Measurements from ENCODE around the gene DCTN1. TPM values are rescaled to one million over a fixed set of nuclear protein-coding genes. Genes with fewer than 3 reads are reported as not detected.

DCTN1 gene
- polyA plus RNA-seq, 2 of the 4 experiments (the other 2 are of a cell fraction): 95.1 to 106 TPM

DNA sequence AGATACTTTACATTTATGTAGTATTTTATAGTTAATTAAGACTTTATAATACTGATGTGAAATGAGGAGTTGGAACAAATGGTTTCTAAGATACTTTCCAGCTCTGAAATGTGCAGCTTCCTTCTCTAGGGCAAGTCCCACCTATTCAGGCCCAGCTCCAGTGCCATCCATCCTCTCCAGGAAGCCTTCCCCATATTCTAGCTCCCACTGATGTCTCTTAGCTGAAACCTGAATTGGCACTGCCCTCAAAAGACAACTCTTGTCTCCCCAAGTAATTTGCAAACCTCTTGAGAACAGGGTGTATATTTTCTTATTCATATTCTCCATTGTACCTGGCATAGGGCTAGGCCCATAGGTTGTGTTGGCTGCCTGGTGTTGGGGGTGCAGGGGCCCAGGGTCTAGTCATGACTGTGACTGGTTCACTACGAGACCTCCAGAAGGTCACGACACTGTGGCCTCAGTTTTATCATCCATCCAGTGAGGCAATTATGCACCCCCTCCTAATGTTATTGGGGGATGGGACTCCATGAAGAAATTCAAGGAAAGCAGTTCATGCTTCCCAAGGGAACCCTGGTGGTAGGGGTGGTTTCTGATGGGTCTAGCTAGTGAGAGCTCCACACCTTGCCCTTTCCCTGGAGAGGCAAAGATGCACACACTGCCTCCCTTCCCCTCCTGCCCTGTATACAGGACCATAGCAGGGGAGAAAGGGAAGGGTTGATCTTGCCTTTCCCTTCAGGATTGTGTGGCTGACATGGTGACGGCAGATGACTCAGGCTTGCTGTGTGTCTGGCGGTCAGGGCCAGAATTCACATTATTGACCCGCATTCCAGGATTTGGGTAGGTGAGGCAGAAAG lies 44.3 kb upstream of the DCTN1 start:
- Histone ChIP-seq H3K4me3 (no peak overlapping the region), H3K4me2 (no peak overlapping the region), H3K27ac (no peak overlapping the region), H3K9me3 (no peaks in the 10 kb centered on the region), H3K4me1 (peaks cover 6% of the 10 kb centered on the region; the same call in 1 of the 3 replicates)
- DNase-seq (ENCODE audit: low read depth in 1 of 2, low spot score in 1 of 2) (no peak), FAIRE-seq (no peak), ATAC-seq (no peak)
- no peak for TF ChIP-seq NFE2L2 (conservative IDR thresholded peaks at IDR 0.05; ENCODE audit: low read length)
- no peak for TF ChIP-seq HOXB5 (CRISPR knock-in tag; IDR thresholded peaks at IDR 0.05)
- no peak for TF ChIP-seq TFCP2L1 (CRISPR knock-in tag; IDR thresholded peaks at IDR 0.05)
- no peak for TF ChIP-seq MYC (IDR thresholded peaks at IDR 0.05; ENCODE audit: borderline replicate concordance, low read length)
- no peak for TF ChIP-seq NR3C1 (IDR thresholded peaks at IDR 0.05)
- TF ChIP-seq EHF (CRISPR knock-in tag; IDR thresholded peaks at IDR 0.05): no peak
- no peak for TF ChIP-seq CEBPB (IDR thresholded peaks at IDR 0.05)
- TF ChIP-seq, protein P1, sequence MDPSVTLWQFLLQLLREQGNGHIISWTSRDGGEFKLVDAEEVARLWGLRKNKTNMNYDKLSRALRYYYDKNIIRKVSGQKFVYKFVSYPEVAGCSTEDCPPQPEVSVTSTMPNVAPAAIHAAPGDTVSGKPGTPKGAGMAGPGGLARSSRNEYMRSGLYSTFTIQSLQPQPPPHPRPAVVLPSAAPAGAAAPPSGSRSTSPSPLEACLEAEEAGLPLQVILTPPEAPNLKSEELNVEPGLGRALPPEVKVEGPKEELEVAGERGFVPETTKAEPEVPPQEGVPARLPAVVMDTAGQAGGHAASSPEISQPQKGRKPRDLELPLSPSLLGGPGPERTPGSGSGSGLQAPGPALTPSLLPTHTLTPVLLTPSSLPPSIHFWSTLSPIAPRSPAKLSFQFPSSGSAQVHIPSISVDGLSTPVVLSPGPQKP (IDR thresholded peaks at IDR 0.05; ENCODE audit: low read depth, low read length): no peak
- no peak for TF ChIP-seq GATA3 (IDR thresholded peaks at IDR 0.05; ENCODE audit: borderline replicate concordance)
- TF ChIP-seq ZNF302 (CRISPR knock-in tag; IDR thresholded peaks at IDR 0.05): no peak
- no peak for TF ChIP-seq NPAS2 (CRISPR knock-in tag; IDR thresholded peaks at IDR 0.05; ENCODE audit: borderline replicate concordance)
- TF ChIP-seq, protein P2, sequence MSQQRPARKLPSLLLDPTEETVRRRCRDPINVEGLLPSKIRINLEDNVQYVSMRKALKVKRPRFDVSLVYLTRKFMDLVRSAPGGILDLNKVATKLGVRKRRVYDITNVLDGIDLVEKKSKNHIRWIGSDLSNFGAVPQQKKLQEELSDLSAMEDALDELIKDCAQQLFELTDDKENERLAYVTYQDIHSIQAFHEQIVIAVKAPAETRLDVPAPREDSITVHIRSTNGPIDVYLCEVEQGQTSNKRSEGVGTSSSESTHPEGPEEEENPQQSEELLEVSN (IDR thresholded peaks at IDR 0.05; ENCODE audit: borderline replicate concordance, low read depth): no peak
- no peak for TF ChIP-seq FOSL2 (IDR thresholded peaks at IDR 0.05)
- no peak for TF ChIP-seq FOSL2 (CRISPR knock-in tag; IDR thresholded peaks at IDR 0.05)
- TF ChIP-seq JUN (IDR thresholded peaks at IDR 0.05): no peak
- ChIA-PET POLR2A (no interaction called here), CTCF (interaction anchor here (1.6 to 2.1 kb wide), 2 partner anchors 16 to 32 kb away, joined by 6 read pairs; no protein-coding TSS in a partner anchor)
- 88% methylated on average over 5 of the region's 5 CpGs for WGBS (ENCODE audit: missing lambda C conversion rate)

DNA sequence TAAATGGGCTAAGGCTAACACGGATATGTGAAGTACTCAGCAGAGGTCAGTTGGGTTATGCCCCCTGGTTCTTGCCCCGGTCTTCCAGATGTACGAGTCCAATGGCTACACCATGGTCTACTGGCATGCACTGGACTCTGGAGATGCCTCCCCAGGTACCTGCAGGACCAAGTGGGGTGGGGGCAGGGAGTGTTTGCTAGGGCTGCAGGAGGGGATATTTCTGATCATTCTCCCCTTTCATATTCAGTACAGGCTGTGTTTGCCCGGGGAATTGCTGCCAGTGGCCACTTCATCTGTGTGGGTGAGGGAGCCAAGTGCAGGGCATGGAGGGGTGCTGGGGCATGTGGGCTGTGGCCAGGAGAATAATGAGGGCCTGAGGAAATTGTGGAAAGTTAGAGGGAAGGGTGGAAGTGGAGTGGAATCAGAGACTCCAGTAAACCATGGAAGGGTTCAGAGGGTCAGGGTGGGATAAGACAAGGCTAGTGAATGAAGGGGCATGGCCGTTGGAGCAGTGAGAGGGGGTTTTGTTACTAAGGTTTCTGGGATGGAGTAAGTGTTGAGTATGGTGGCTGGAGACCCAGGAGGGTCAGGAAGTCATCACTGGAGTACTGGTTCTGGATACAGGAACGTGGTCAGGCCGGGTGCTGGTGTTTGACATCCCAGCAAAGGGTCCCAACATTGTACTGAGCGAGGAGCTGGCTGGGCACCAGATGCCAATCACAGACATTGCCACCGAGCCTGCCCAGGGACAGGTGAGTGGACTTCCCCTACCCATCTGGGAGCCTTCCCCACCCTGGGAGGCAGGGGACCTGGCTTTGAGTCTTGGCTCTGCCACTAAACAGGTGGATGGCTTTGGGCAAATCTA lies 43.4 kb upstream of the DCTN1 start:
- TF ChIP-seq RFX5 (IDR thresholded peaks at IDR 0.05): no peak
- TF ChIP-seq FOXS1 (CRISPR knock-in tag; IDR thresholded peaks at IDR 0.05): no peak
- TF ChIP-seq, protein P2 (IDR thresholded peaks at IDR 0.05; ENCODE audit: borderline replicate concordance, low read depth): no peak
- no peak for TF ChIP-seq EP300 (IDR thresholded peaks at IDR 0.05)
- TF ChIP-seq POLR2A (IDR thresholded peaks at IDR 0.05; ENCODE audit: low read length): no peak
- no peak for TF ChIP-seq SMC3 (IDR thresholded peaks at IDR 0.05)
- no peak for TF ChIP-seq MAZ (IDR thresholded peaks at IDR 0.05; ENCODE audit: borderline replicate concordance, low read depth, low read length)
- TF ChIP-seq, protein P3, sequence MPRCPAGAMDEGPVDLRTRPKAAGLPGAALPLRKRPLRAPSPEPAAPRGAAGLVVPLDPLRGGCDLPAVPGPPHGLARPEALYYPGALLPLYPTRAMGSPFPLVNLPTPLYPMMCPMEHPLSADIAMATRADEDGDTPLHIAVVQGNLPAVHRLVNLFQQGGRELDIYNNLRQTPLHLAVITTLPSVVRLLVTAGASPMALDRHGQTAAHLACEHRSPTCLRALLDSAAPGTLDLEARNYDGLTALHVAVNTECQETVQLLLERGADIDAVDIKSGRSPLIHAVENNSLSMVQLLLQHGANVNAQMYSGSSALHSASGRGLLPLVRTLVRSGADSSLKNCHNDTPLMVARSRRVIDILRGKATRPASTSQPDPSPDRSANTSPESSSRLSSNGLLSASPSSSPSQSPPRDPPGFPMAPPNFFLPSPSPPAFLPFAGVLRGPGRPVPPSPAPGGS (IDR thresholded peaks at IDR 0.05): no peak
- TF ChIP-seq HOXA7 (CRISPR knock-in tag; IDR thresholded peaks at IDR 0.05): no peak
- no peak for TF ChIP-seq JUN (IDR thresholded peaks at IDR 0.05)
- no peak for TF ChIP-seq GATA3 (IDR thresholded peaks at IDR 0.05; ENCODE audit: borderline replicate concordance)
- TF ChIP-seq RNF2 (IDR thresholded peaks at IDR 0.05; ENCODE audit: borderline replicate concordance, low read depth): no peak
- no peak for TF ChIP-seq BHLHE40 (IDR thresholded peaks at IDR 0.05; ENCODE audit: low read depth, low read length)
- no peak for TF ChIP-seq FOSL2 (IDR thresholded peaks at IDR 0.05)
- no peak for TF ChIP-seq FOSL2 (CRISPR knock-in tag; IDR thresholded peaks at IDR 0.05)
- no peak for TF ChIP-seq CHD2 (IDR thresholded peaks at IDR 0.05; ENCODE audit: low read length, partially characterized antibody)
- ATAC-seq (no peak), DNase-seq (ENCODE audit: low read depth in 1 of 2, low spot score in 1 of 2) (no peak), FAIRE-seq (no peak)
- CTCF ChIA-PET: interaction anchor here (1.0 to 2.1 kb wide), 2 partner anchors 17 to 32 kb away, joined by 4 to 6 read pairs; no protein-coding TSS in a partner anchor
- Histone ChIP-seq H3K27ac (no peak overlapping the region), H3K4me1 (peaks cover 6% of the 10 kb centered on the region; the same call in 1 of the 3 replicates), H3K4me2 (no peak overlapping the region), H3K4me3 (no peak overlapping the region), H3K9me3 (no peaks in the 10 kb centered on the region)
- POLR2A ChIA-PET: no interaction called here
- 85% methylated on average over 9 of the region's 9 CpGs for WGBS (ENCODE audit: missing lambda C conversion rate)

Measured in A549 (cell line).